Activated gamma-delta T cell (primary cell): ENCODE measurements around the gene ABCA3.
"Not testable (repeated sequence)": the region's sequence is repeated elsewhere in the genome, so short reads cannot be mapped to it uniquely, and the experiment has no call there.

ENCODE experiments used
- DNase-seq: peaks from one replicate; lab custom pipeline; 2025; lab: John Stamatoyannopoulos, UW
- total RNA-seq, 2 donors: gene quantifications; one replicate each; lab custom pipeline; 2026; lab: John Stamatoyannopoulos, UW

Gene ABCA3
- 19.7 to 23.6 reads per million in 2 donors for total RNA-seq

GRCh38 chr16:2340564-2341455, at the start of gene ABCA3:
Gene ABCA3 (minus strand): TSS chr16:2340728. CDS start chr16:2326466, 14,262 bp downstream.
- DNase-seq, result peak; percentile 88

DNA sequence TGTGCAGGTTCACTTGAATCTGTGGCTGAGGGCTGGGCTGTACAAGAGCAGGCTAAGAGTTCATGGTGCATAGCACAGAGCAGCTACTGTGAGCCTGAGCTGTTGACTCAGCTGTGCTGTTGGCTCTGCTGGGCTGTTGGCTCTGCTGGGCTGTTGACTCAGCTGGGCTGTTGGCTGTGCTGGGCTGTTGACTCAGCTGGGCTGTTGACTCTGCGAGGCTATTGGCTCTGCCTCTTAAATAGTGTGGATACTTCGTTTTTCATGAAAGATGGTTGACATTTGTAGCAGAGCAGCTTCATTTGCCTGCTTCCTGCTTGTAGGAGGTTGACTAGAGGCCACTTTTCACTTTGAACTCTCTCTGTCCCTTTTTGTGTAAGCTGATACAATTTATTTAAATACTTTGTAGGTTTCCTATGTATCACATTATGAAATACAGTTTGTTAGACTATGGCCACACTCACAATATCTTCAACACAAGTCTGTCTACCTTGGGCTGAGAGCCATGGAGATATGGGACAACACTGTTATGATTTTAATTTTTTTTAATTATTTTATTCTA, 48.4 kb upstream of the ABCA3 start:
- DNase-seq, result no peak

GRCh38 chr16:2388139-2388874, 47.8 kb upstream of the ABCA3 start:
- no peak for DNase-seq

GRCh38 chr16:2386990-2387389, 46.5 kb upstream of the ABCA3 start:
- no peak for DNase-seq

GRCh38 chr16:2385982-2386381, 45.5 kb upstream of the ABCA3 start:
- not testable (repeated sequence) for DNase-seq

DNA sequence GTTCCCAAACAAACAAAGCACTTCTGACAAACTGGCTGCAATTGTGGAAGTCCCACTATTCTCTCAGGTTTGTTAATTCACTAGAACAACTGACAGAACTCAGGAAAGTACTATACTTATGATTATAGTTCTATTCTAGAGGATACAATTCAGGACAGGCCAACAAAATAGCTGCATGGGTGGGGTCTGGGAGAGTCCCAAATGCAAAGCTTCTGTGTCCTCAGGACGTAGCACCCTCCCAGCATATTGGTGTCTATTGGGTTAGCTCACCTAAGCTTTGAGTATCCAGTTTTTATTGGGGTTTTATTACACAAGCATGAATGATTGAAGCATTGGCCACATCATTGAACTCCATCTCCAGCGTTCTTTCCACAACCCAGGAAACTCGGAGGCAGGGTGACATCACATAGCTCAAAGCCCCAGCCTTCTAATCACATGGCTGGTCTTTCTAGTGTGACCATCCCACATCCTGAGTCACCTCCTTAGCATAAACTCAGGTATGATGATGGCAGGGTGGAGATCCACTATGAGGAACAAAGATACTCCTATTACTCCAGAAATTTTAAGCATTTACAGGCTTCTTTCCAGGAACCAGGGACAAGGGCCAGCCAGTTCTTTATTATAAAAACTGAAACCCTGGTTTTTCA, 44.8 kb upstream of the ABCA3 start:
- DNase-seq, result no peak

GRCh38 chr16:2384426-2384825, 43.9 kb upstream of the ABCA3 start:
- DNase-seq, result no peak

DNA sequence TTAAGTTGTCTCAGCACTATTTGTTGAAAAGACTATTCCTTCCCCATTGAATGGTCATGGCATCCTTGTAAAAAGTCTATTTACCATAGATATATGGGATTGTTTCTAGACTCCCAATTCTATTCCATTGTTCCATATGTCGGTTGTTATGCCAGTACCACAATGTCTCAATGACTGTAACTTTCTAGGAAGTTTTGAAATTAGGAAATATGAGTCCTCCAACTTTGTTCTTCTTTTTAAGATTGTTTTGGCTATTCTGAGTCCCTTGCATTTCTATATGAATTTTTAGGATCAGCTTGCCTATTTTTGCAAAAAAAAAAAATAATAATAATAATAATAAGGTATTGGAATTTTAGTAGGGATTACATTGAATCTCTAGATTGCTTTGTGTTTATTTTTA, 43.0 kb upstream of the ABCA3 start:
- no peak for DNase-seq

DNA sequence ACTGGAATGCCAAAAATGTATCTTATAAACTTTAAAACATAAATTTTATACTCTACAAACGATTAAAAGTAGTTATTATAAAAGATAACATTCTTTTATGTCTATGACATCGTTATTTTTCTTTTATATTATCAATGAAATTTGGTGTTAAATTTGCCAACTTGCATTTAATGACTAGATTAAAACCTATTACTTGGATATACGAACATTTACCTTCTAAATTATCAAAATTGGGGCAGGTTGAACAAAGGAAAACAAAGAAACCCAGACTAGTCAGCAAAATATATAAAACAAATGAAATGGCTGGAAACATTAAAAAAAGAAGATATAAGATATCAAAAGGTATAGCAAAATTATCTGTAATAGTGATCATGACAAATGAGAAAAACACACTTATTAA, 34.1 kb upstream of the ABCA3 start:
- DNase-seq, result no peak

GRCh38 chr16:2373176-2373575, 32.6 kb upstream of the ABCA3 start:
- DNase-seq, result no peak

GRCh38 chr16:2372684-2373083, 32.2 kb upstream of the ABCA3 start:
- DNase-seq, result no peak

- DNase-seq, result no peak
Measured at GRCh38 chr16:2371421-2371820, 30.9 kb upstream of the ABCA3 start.

DNA sequence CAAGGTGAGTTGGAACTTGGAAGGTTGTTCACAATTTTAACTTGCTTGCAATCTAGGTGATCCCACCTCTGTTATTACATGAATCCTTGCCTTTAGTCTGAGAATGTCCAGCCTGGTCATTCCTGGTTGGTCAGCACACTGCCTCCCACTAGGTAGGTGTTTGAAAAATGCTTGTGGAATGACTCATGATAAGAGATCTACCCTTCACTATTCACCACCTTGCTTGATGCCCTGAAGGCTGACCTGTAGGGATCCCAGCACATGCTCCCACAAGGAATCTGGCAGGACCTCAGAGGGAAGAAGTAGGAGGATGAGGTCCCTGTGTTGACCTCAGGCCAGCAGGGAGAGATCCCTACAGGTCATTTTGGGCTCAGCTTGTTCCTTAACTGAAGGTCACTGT, 30.2 kb upstream of the ABCA3 start:
- DNase-seq, result no peak

DNA sequence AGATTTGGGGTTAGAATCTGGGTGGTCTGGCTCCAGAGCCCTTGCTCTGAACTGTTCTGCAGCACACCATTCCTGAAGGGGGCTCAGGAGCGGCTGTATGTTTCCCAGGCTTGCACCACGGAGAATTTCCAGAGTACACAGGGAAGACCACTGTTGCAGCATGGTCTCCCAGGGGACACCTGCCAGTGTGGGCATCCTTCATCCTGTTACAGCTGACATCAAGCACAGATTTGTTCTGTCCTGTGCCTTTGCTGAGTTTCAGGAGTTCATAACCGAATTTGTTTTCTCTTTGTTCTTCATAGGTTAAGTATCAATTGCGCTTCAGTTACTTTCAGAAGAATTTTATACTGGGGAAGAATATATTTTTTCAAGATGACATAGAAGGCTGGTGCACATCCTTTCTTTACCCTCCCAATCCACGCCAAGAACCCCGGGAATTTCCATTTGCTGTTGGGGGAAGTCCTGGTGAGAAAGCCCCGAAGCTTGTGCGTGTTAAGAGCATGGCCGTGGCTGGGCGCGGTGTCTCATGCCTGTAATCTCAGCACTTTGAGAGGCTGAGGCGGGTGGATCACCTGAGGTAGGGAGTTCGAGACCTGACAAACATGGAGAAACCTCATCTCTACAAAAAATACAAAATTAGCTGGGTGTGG, 26.3 kb upstream of the ABCA3 start:
- DNase-seq, result no peak

GRCh38 chr16:2365397-2366294, 25.1 kb upstream of the ABCA3 start:
- DNase-seq, result no peak

DNA sequence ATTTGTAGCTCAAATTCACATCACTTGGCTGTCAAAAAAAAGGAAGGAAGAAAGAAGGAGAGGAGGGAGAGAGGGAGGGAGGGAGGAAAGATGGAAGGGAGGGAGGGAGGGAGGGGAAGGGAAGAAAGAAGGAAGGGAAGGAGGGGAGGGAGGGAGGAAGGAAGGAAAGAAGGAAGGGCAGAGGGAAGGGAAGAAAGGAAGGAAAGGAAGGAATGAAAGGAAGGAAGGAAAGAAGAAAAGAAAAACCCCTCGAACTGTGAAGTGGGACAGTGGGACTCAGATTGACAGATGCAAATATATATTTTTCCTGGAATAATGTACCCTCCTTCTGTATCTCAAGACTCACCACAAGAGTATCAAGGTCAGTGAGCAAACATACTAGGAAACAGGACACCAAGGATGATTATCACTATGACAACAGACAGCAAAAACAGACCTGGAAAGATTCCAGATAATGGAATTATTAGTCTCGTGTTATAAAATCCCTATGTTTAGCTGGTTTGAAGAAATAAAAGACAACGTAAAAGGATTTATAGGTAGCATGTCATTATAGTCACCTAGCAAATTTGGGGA, 24.2 kb upstream of the ABCA3 start:
- DNase-seq, result no peak

DNA sequence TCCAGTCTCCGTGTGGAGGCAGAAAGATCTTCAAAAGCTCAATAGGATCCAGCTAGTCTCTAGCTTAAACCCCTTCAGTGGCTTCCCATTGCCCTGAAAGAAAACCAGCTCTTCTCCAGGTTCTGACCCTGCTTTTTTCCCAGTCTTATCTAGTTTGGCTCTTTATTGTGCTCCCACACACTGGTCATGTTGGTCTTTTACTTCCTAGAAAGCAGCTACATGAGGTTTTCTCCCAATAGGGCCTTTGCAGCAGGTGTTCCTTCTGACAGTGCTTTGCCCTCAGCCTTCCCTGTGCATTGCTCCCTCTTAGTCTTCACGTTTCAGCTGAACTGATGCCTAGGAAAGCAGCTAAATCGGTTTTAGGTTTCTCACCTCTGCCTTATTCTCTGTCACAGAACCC, 21.7 kb upstream of the ABCA3 start:
- no peak for DNase-seq

- no peak for DNase-seq
Measured at GRCh38 chr16:2361129-2361528, 20.6 kb upstream of the ABCA3 start.

DNA sequence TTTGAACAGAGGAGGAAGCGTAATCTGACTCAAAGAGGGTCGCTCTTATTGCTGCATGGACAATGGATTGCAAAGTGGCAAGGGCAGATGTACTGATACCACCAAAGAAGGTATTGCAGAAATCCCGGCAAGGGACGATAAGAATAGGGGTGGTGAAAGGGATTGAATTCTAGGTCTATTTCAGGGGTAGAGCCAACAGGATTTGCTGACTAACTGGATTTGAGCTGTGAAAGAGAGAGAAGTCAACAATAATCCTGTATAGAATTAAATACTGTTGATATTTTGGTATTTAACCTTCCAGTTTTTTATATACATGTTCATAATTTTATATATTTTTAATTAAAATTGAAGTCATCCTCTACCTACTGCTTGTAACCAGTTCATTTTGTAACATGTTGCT, 19.4 kb upstream of the ABCA3 start:
- DNase-seq, result no peak

- no peak for DNase-seq
Measured at GRCh38 chr16:2358811-2359210, 18.3 kb upstream of the ABCA3 start.
